HG02981 (cell line): ENCODE measurements around the gene MAP3K9.

Source experiments
- ATAC-seq: cut with Tn5 transposase; IDR thresholded peaks from one replicate; pipeline ENCODE4 v1.9.1; 2021; ENCODE audit warnings: mild to moderate bottlenecking, moderate library complexity; ENCODE audit not compliant: unreplicated experiment

Gene MAP3K9

GRCh38 chr14:70789361-70789760, 20.0 kb downstream of the MAP3K9 start:
- ATAC-seq: no peak

DNA sequence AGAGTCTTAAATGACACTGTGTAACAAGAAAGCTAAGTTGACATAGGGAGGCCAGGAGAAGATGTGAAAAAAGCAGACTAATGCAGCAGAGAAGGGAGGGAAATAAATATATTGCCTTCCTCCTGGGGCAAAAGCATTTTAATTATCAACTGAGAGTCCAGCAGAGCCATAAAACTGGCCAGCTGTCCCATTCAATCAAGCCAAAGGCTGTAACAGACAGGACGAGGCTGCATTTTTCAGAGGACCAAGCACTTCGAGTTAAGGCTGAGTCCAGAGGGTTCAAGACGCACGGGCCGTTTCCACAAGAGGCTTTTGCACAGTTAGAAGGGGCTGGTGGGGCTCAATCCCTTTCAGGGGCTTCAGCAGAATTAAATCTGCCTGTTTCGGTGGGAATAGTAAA, 20.4 kb downstream of the MAP3K9 start:
- no peak for ATAC-seq

DNA sequence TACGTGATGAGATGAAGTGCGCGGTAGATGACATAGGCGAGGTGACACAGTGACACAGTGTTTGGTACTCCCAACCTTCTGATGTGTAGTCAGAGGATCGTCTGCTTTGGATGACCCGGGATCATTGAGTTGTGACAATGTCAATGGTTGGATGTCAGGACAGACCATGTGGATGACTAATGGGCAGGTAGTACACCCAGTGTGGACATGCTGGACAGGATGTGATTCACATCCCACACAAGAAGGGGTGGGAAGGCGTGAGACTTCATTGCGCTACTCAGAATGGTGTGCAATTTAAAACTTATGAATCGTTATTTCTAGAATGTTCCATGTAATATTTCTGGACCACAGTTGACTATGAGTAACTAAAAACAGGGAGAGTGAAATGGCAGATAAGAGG, 23.8 kb downstream of the MAP3K9 start:
- no peak for ATAC-seq

GRCh38 chr14:70784886-70785285, 24.4 kb downstream of the MAP3K9 start:
- no peak for ATAC-seq

GRCh38 chr14:70782361-70782760, 27.0 kb downstream of the MAP3K9 start:
- no peak for ATAC-seq

- peak; percentile 70 for ATAC-seq
Measured at GRCh38 chr14:70780396-70781075, 28.8 kb downstream of the MAP3K9 start.

DNA sequence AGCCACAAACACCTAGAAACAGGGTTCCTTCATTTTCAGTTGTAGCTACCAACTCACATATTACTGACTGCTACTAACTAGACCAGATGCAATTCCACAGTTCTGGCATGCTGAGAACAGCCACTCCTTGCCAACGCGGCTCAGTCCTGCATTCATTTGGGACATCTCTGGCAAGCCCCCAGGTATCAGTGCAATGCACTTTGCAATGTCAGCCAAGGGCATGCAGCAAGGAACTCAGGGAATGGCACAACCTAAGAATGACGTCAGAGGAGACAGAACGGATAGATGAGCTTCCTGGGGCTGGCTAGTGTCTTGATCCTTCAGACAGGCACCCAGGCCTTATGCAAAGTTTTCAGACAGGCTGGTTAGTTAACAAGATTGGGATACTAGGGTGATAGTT, 29.6 kb downstream of the MAP3K9 start:
- ATAC-seq: no peak

GRCh38 chr14:70776197-70776596, 33.1 kb downstream of the MAP3K9 start:
- ATAC-seq: no peak

DNA sequence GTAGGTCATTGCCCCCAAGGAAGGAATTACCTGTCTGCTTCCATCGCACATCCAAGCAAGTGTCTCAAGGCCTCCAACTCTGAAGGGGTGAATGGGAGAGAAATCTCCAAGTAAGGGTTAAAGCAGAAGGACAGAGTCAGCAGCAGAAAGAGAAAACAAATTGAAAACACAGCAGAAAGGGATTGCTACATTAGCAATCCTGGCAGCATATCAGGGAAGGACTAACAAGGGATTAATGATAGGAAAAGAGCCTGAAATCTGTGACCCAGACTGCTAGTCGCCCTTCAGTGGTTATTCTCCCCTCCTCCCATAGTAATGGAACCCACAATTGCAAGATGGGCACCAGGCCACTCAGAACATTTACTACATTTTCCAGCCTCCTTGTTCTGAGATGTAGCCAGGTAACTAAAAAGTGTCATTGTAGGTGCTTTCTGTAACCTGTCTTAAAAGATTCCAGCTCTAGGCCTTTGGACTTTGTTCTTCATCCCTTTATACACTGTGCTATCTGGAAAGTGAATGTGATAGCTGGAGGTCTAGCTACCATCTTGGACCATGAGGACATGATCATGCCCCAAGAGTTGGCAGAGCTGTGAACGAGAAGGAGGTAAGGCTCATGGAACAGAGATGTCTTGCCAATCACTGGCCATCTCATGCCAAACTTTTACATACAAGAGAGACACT, 36.0 kb downstream of the MAP3K9 start:
- no peak for ATAC-seq

DNA sequence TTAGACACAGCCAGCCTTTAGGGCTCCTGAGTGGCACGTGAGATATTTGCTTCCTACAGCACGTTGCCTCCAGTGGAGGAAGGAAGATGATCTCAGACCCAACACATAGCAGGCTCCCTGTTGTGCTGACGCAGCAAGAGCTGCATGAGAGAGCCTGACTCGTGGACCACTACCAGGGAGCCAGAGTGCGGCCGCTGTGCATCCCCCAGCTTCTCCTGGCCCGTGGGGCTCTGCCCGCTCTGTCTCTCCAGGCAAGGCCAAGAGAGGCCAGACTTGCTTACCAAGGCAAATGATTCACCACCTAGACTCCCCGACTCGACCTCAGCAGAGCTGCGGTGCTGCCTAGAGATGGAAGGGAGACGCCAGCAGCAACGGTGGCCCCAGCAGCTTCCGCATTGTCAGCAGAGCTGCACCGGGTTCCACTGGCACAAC, 37.5 kb downstream of the MAP3K9 start:
- ATAC-seq: no peak

GRCh38 chr14:70770490-70770889, 38.8 kb downstream of the MAP3K9 start:
- no peak for ATAC-seq

DNA sequence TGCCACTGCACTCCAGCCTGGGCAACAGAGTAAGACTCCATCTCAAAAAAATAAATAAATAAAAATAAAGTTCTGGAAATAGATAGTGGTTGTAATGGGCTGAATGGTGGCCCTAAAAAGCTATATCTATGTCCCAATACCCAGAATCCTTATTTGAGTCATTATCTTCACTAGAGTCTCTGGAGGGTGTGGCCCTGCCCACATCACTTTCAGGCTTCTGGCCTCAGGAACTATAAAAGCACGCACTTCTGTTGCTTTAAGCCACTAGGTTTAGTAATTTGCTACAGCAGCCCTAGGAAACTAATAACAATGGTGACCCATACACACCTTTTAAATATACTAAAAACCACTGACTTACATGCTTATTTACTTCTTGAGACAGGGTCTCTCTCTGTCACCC, 49.9 kb downstream of the MAP3K9 start:
- ATAC-seq: no peak

DNA sequence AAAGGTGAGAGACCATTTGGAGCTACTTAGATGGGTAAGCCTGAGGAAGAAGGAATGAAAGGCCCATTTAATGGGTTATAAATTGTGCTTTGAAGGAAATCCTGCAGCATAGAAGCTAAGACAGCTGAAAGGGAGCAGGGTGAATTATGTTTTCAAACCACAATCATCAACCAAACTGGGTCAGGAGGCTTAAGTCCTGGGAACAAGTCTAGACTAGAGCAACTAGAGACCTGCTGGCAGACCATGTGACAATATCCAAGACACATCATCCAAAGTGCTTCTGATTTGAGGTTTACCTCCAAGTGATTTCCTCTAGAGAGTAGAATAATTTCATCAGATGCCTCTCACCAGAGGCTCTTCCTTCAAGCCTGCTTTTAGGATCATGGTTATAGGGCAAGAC, 53.7 kb downstream of the MAP3K9 start:
- ATAC-seq: no peak

DNA sequence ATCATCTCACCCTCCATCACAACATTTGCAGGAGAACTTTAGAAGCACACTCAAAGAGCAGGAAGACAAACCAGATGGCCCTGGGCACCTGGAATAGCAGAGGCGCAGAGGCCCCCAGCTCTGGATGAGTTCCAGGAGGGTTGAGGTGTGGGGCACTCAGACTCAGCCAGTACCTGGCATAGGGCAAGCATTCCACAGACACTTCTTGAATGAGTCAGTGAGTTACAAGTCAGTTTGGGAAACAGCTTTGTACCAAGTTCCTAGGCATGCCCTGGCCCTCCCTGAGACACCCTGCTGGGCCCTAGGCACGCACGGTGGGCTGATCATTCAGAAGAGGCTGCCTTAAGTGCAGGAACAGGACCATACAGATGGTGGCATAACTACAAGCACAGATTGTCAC, 54.3 kb downstream of the MAP3K9 start:
- ATAC-seq: no peak

- ATAC-seq: no peak
Measured at GRCh38 chr14:70753518-70753953, 55.8 kb downstream of the MAP3K9 start.

GRCh38 chr14:70748422-70748821, 60.9 kb downstream of the MAP3K9 start:
- ATAC-seq: no peak

DNA sequence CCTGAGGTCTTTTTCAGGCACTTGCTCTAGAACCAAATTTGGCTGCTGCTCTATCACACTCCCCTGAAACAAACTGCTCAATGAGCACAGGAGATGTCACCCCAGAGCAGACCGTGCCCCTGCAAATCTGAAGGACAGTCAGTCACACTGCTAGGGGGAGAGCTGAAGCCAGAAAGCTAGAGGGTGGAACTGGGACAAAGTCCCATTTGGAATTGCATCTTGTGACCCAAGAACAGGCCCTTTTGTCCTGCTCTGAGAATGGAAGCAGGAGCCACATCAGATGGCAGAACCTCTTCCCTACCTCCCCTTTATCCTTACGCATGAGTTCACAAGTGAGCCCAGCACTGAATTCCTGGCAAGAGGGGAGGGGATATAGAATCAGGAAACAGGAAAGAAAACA, 64.7 kb downstream of the MAP3K9 start:
- no peak for ATAC-seq

GRCh38 chr14:70742316-70742715, 67.0 kb downstream of the MAP3K9 start:
- no peak for ATAC-seq

- ATAC-seq: no peak
Measured at GRCh38 chr14:70741482-70741881, 67.8 kb downstream of the MAP3K9 start.

- ATAC-seq: no peak
Measured at GRCh38 chr14:70735043-70735442, 74.3 kb downstream of the MAP3K9 start.

- no peak for ATAC-seq
Measured at GRCh38 chr14:70731447-70732239, 77.7 kb downstream of the MAP3K9 start.

DNA sequence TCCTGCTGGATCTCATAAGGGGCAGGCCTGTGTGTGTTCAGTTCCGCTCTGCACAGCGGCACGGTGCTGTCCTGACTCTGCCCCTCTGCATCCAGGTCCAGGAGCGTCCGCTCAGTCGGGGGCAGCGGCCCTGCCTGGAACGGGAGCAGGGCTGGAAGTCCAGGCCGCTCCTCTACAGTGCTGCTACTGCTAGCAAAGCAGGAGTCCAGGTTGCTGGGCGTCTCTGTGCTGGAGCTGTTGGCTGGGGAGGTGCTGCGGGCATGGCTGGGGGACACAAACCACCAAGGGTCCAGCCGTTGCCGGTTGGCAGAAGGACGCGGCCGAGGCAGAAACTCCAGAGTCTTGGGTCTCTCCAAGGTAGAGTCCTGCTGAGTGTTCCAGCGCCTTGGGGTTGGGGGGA, 78.9 kb downstream of the MAP3K9 start:
- ATAC-seq: no peak
